Esophagus muscularis mucosa (tissue), 4 donors: Measurements from ENCODE around the gene BDNF. TPM values are rescaled to one million over a fixed set of nuclear protein-coding genes. Genes with fewer than 3 reads are reported as not detected.
A peak's percentile ranks its signal among the peaks of the same experiment; 100 is the strongest.

Experiments
- DNase-seq: peaks from one replicate; pipeline ENCODE4 v3.0.0-alpha.2; 2017; ENCODE audit errors: extremely low spot score
- H3K27ac ChIP-seq, 4 donors: fragments of 200-600 bp; sonication (generic); replicated peaks in 1 of 4; 1 replicate in 3 of 4; 2 replicates in 1 of 4; pipeline ENCODE4 v1.5.1; 2016 to 2019; ENCODE audit warnings: mild to moderate bottlenecking in 1 of 4
- H3K27me3 ChIP-seq, 4 donors: fragments of 200-600 bp; sonication (generic); one replicate each; pipeline versions ENCODE4 v1.5.1 to v1.6.0; 2016 to 2019
- H3K36me3 ChIP-seq, 4 donors: fragments of 200-600 bp; sonication (generic); one replicate each; pipeline ENCODE4 v1.5.1; 2016 to 2019
- H3K4me1 ChIP-seq, 4 donors: fragments of 200-600 bp; sonication (generic); one replicate each; pipeline ENCODE4 v1.5.1; 2016 to 2019
- H3K4me3 ChIP-seq, 4 donors: fragments of 200-600 bp; sonication (generic); 1 replicate in 2 of 4; 2 replicates in 2 of 4; pipeline ENCODE4 v1.5.1; 2016 to 2019; ENCODE audit warnings: mild to moderate bottlenecking in 4 of 4, moderate library complexity in 1 of 4
- H3K9me3 ChIP-seq, 4 donors: fragments of 200-600 bp; sonication (generic); 1 replicate in 3 of 4; 2 replicates in 1 of 4; pipeline ENCODE4 v1.5.1; 2016 to 2019
- EP300 ChIP-seq: sonication (generic); formaldehyde crosslinking; IDR thresholded peaks from one replicate; pipeline ENCODE4 v1.6.1; 2017; ENCODE audit warnings: antibody characterized with exemption
- POLR2A ChIP-seq: fragments of 450-650 bp; IDR thresholded peaks from one replicate; pipeline ENCODE4 v1.6.1; 2017; ENCODE audit warnings: antibody characterized with exemption, moderate library complexity, mild to moderate bottlenecking, low read depth
- POLR2AphosphoS5 ChIP-seq, 2 donors: sonication (generic); formaldehyde crosslinking; IDR thresholded peaks; one replicate each; pipeline ENCODE4 v1.6.1; 2017; ENCODE audit warnings: antibody characterized with exemption in 2 of 2
- WGBS: methylation state at CpG from one replicate; pipeline ENCODE4 v1.1.5; 2018; 5-methylcytosine and 5-hydroxymethylcytosine counted together
- intact Hi-C: fragments of 100-400 bp; cut with DNase I; formaldehyde crosslinking; loops from one replicate; pipeline ENCODE4 v1.15.1; 2023
- total RNA-seq, 4 donors: library from RNA; depleted of rRNA; stranded (reverse); fragments of >200 nt; gene quantifications; one replicate each; pipeline versions ENCODE4 v1.1.0 to v1.2.1, GENCODE V29; 2016
- TF ChIP-seq, protein P1 (sequence below), 3 experiments: fragments of 200-600 bp in 2 of 3; fragments of 450-650 bp in 1 of 3; sonication (generic) in 2 of 3; IDR thresholded peaks; one replicate each; pipeline ENCODE4 v1.5.1; 2017 to 2019; ENCODE audit warnings: antibody characterized with exemption in 3 of 3, mild to moderate bottlenecking in 2 of 3, moderate library complexity in 1 of 3

Gene BDNF
- total RNA-seq, 4 donors from 2014 or later: 0.17 to 0.23 (median 0.19) TPM; not detected in 1

DNA sequence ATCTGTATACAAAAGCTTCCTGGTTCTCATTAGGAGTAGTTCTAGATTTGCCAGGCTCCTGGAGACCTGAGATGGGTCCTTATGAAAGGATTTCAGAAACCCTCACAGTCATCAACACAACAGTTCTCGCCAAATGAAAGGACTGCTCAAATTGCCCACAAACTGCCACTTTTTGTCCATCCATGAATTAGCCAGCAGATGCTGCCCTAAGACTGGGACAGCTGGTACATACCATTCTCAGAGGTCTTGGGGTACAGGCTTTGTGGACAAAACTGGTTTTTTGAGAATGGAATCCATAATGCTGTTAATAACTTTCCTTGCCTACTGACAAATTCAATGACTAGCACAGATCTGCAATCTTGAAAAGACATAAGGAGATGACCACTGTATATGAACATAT lies 23.4 kb upstream of the BDNF start:
- Histone ChIP-seq H3K4me3 (no peak overlapping the region), H3K36me3 (no peaks in the 10 kb centered on the region), H3K27ac (no peak overlapping the region), H3K9me3 (no peaks in the 10 kb centered on the region), H3K4me1 (peaks cover 25 to 36% (median 30%) of the 10 kb centered on the region in 4 donors), H3K27me3 (peaks cover 0 to 66% (median 39%) of the 10 kb centered on the region in 4 donors)
- TF ChIP-seq POLR2A (no peak), POLR2AphosphoS5 (IDR thresholded peaks at IDR 0.05) (no peak), EP300 (no peak)
- TF ChIP-seq, protein P1, sequence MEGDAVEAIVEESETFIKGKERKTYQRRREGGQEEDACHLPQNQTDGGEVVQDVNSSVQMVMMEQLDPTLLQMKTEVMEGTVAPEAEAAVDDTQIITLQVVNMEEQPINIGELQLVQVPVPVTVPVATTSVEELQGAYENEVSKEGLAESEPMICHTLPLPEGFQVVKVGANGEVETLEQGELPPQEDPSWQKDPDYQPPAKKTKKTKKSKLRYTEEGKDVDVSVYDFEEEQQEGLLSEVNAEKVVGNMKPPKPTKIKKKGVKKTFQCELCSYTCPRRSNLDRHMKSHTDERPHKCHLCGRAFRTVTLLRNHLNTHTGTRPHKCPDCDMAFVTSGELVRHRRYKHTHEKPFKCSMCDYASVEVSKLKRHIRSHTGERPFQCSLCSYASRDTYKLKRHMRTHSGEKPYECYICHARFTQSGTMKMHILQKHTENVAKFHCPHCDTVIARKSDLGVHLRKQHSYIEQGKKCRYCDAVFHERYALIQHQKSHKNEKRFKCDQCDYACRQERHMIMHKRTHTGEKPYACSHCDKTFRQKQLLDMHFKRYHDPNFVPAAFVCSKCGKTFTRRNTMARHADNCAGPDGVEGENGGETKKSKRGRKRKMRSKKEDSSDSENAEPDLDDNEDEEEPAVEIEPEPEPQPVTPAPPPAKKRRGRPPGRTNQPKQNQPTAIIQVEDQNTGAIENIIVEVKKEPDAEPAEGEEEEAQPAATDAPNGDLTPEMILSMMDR (IDR thresholded peaks at IDR 0.05): no peak
- intact Hi-C loops: no loop called here
- no peak for DNase-seq
- WGBS: 73% methylated on average over 1 of the region's 1 CpG

GRCh38 chr11:27722953-27723344 lies 22.7 kb upstream of the BDNF start:
- H3K4me1 ChIP-seq: peaks cover 25 to 43% (median 38%) of the 10 kb centered on the region in 4 donors
- no peaks in the 10 kb centered on the region for H3K9me3 ChIP-seq
- TF ChIP-seq POLR2A (no peak), EP300 (no peak), POLR2AphosphoS5 (IDR thresholded peaks at IDR 0.05) (no peak)
- TF ChIP-seq, protein P1 (IDR thresholded peaks at IDR 0.05): no peak
- H3K4me3 ChIP-seq: peak overlapping the region; percentile 39 to 52 (median 43)
- H3K27ac ChIP-seq: no peak overlapping the region
- no peak for DNase-seq
- peaks cover 0 to 74% (median 43%) of the 10 kb centered on the region in 4 donors for H3K27me3 ChIP-seq
- intact Hi-C loops: no loop called here
- no peaks in the 10 kb centered on the region for H3K36me3 ChIP-seq
- 3% methylated on average over 18 of the region's 18 CpGs for WGBS

DNA sequence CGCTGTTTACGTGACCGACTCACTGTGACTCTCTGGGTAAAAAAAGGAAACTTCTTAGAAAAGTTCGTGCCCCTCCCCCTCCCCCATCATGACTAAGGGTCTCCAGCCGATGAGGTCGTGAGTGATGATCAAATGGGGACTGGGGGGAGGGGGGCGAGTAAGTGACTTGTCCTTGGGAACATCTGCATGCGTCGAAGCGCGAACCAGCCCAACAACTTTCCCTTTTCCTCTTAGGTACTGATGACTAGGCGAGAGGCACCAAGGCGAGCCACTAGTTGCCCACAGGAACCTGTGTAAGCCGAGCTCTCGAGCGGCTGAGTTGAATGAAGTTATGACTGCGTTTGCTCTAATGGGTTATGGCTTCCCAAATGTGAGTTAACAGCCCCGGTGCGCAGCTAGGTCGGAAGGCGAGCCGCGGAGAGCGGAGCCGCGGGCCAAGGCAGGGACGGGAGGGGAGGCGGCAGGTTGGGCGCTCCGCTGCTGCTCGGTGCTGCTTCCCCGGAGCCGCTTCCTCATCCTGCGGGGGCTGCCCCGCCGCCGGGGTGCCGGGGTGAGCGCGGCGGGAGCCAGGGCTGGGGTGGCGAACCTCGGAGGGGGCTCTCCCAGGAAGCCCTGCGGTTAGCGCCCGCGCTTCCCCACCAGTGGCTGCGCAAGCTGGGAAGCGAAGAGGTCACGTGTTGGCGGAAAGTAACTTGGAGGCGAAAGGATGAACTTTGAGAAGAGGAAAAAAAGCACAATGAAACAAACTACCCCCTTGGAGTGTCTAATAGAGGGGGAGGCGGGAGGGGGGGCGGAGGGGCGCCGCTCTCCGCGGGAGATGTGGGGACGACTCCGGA lies 22.1 kb upstream of the BDNF start:
- no peak for TF ChIP-seq EP300
- TF ChIP-seq, protein P1 (IDR thresholded peaks at IDR 0.05): no peak
- no peak for TF ChIP-seq POLR2A
- H3K27ac ChIP-seq: no peak overlapping the region
- 2% methylated on average over 53 of the region's 60 CpGs for WGBS
- H3K27me3 ChIP-seq: peaks cover 0 to 80% (median 43%) of the 10 kb centered on the region in 4 donors
- no peaks in the 10 kb centered on the region for H3K36me3 ChIP-seq
- peaks cover 25 to 45% (median 39%) of the 10 kb centered on the region in 4 donors for H3K4me1 ChIP-seq
- intact Hi-C loops: no loop called here
- DNase-seq: no peak
- H3K4me3 ChIP-seq: peak overlapping the region; percentile 39 to 52 (median 43)
- H3K9me3 ChIP-seq: no peaks in the 10 kb centered on the region

DNA sequence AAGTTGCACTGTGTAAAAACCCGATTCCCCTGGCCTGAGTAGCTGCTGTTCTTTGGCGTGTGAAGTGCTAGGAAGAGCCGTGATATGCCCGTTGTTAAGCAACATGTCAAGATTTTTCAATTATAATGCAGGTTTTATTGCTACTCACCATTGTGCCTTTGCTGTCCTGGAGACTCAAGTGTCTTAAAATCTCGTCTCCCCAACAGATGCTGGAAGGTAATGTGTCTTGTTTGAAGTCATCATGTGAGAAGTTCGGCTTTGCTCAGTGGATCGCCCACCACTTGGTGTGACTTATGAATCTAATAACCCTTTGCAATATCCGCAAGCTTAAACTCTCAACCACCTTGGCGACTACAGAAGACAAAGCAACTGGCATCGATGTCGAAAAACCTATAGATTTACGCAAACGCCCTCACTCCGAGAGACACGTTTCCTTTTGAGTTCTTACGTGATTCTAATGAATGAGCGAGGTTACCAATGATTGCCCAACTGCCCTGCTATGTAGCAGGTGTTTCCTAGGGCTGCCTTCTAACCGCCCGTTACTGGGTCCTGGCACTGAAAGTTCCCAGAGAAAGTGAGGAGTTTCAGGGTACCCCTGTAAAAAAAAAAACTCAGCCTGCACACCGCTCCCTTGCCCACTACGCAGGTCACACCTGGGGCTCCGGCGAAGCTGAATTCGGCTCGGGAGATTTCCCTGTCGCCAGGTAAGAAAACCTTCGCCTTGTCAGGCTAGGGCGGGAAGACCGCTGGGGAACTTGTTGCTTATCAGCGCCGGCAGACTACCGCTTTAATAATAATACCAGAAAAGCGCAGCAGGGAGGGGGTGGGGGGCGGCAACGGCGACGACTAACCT lies 21.2 kb upstream of the BDNF start:
- Histone ChIP-seq H3K4me1 (peaks cover 25 to 45% (median 39%) of the 10 kb centered on the region in 4 donors), H3K27ac (no peak overlapping the region), H3K27me3 (peaks cover 0 to 88% (median 43%) of the 10 kb centered on the region in 4 donors), H3K4me3 (peak overlapping the region in 3 of 4 donors; percentile 40 to 52 (median 46)), H3K36me3 (no peaks in the 10 kb centered on the region), H3K9me3 (no peaks in the 10 kb centered on the region)
- WGBS: 7% methylated on average over 33 of the region's 37 CpGs
- TF ChIP-seq POLR2A (no peak), POLR2AphosphoS5 (IDR thresholded peaks at IDR 0.05) (no peak), EP300 (no peak)
- TF ChIP-seq, protein P1 (IDR thresholded peaks at IDR 0.05): no peak
- intact Hi-C loops: no loop called here
- no peak for DNase-seq
